T-helper 2 cell (primary cell): ENCODE results near the gene RAB5A.
"Not testable (repeated sequence)": the region's sequence is repeated elsewhere in the genome, so short reads cannot be mapped to it uniquely, and the experiment has no call there.

Source experiments
- DNase-seq, 5 experiments: peaks; one replicate each; pipeline versions ENCODE4 v3.0.0 to v3.0.0-alpha.2; 2012 to 2022

The RAB5A gene

GRCh38 chr3:19948226-19948591 is 1.3 kb downstream of the RAB5A start:
- no peak for DNase-seq

GRCh38 chr3:19950316-19950715 is 3.4 kb downstream of the RAB5A start:
- no peak for DNase-seq

GRCh38 chr3:19954676-19955075 is 7.8 kb downstream of the RAB5A start:
- DNase-seq: no peak

GRCh38 chr3:19957354-19957753 is 10.5 kb downstream of the RAB5A start:
- not testable (repeated sequence) for DNase-seq

- DNase-seq: no peak
These were observed 12.6 kb downstream of the RAB5A start for GRCh38 chr3:19959505-19959904.

- no peak for DNase-seq
These were observed 13.8 kb downstream of the RAB5A start for GRCh38 chr3:19960696-19961095.

- no peak for DNase-seq
These were observed 15.1 kb downstream of the RAB5A start for GRCh38 chr3:19961960-19962359.

GRCh38 chr3:19967208-19967607 is 20.3 kb downstream of the RAB5A start:
- no peak for DNase-seq

GRCh38 chr3:19967812-19968211 is 20.9 kb downstream of the RAB5A start:
- DNase-seq: no peak

- DNase-seq: no peak
These were observed 23.4 kb downstream of the RAB5A start for GRCh38 chr3:19970327-19970726.

GRCh38 chr3:19972054-19972453 is 25.2 kb downstream of the RAB5A start:
- DNase-seq: no peak

- not testable (repeated sequence) for DNase-seq
These were observed 42.0 kb downstream of the RAB5A start for GRCh38 chr3:19988904-19989303.

GRCh38 chr3:19994796-19995195 is 47.9 kb downstream of the RAB5A start:
- no peak for DNase-seq

- DNase-seq: no peak
These were observed 50.6 kb downstream of the RAB5A start for GRCh38 chr3:19997502-19997901.

- no peak for DNase-seq
These were observed 55.0 kb downstream of the RAB5A start for GRCh38 chr3:20001932-20002331.

- DNase-seq: no peak
These were observed 61.1 kb downstream of the RAB5A start for GRCh38 chr3:20007960-20008359.

GRCh38 chr3:20008646-20009045 is 61.7 kb downstream of the RAB5A start:
- DNase-seq: no peak

- no peak for DNase-seq
These were observed 65.3 kb downstream of the RAB5A start, which contains the start of gene PP2D1 for GRCh38 chr3:20012164-20012563. PP2D1 (minus strand) TSS chr3:20012264; CDS start chr3:20012072, 192 bp downstream.

- no peak for DNase-seq
These were observed 66.5 kb downstream of the RAB5A start for GRCh38 chr3:20013396-20013795.

- no peak for DNase-seq
These were observed 68.6 kb downstream of the RAB5A start for GRCh38 chr3:20015525-20015924.

- DNase-seq: not testable (repeated sequence)
These were observed 69.2 kb downstream of the RAB5A start for GRCh38 chr3:20016076-20016475.

GRCh38 chr3:20022954-20023622 is 76.2 kb downstream of the RAB5A start:
- no peak for DNase-seq

GRCh38 chr3:20023623-20024405 is 76.9 kb downstream of the RAB5A start:
- DNase-seq: no peak

GRCh38 chr3:20027136-20027535 is 80.2 kb downstream of the RAB5A start:
- no peak for DNase-seq
